ENCODE results near the gene DNM1. TPM values are rescaled to one million over a fixed set of nuclear protein-coding genes. Genes with fewer than 3 reads are reported as not detected.
A peak's percentile ranks its signal among the peaks of the same experiment; 100 is the strongest.

The DNM1 gene
- total RNA-seq, 2 donors from 2014 or later = 2.0 to 7.7 TPM

GRCh38 chr9:128250839-128251731 lies 47.9 kb downstream of the DNM1 start:
- H3K27me3 ChIP-seq (replicated peaks; ENCODE audit: insufficient read depth) = no peaks in the 10 kb centered on the region
- no peak overlapping the region for H3K27ac ChIP-seq
- TF ChIP-seq CTCF (IDR thresholded peaks at IDR 0.05) (no peak), POLR2AphosphoS5 (IDR thresholded peaks at IDR 0.05) (no peak), POLR2A (IDR thresholded peaks at IDR 0.05) (no peak)
- H3K36me3 ChIP-seq = no peaks in the 10 kb centered on the region
- no peaks in the 10 kb centered on the region for H3K4me1 ChIP-seq (replicated peaks)
- H3K9me3 ChIP-seq = no peaks in the 10 kb centered on the region
- intact Hi-C loops (cut with DNase I) = no loop called here
- WGBS = 33% methylated on average over 37 of the region's 43 CpGs
- H3K4me3 ChIP-seq = peak overlapping the region; percentile 28 to 32
- DNase-seq (ENCODE audit: low spot score) = no peak

GRCh38 chr9:128251732-128252100 lies 48.5 kb downstream of the DNM1 start:
- whole genome bisulfite sequencing = 86% methylated on average over 3 of the region's 3 CpGs
- intact Hi-C loops (cut with DNase I) = no loop called here
- no peaks in the 10 kb centered on the region for H3K36me3 ChIP-seq

GRCh38 chr9:128252317-128253139 lies 49.3 kb downstream of the DNM1 start:
- DNase-seq (ENCODE audit: low spot score) = no peak
- WGBS = 93% methylated on average over 25 of the region's 25 CpGs
- TF ChIP-seq POLR2A (IDR thresholded peaks at IDR 0.05) (no peak), CTCF (IDR thresholded peaks at IDR 0.05) (no peak), POLR2AphosphoS5 (IDR thresholded peaks at IDR 0.05) (no peak)
- Histone ChIP-seq H3K27ac (no peak overlapping the region), H3K27me3 (replicated peaks; ENCODE audit: insufficient read depth) (no peaks in the 10 kb centered on the region), H3K4me1 (replicated peaks) (no peaks in the 10 kb centered on the region), H3K9me3 (no peaks in the 10 kb centered on the region), H3K36me3 (peaks cover under 1 to 7% of the 10 kb centered on the region in 2 donors), H3K4me3 (no peak overlapping the region)
- intact Hi-C loops (cut with DNase I) = no loop called here

More at GRCh38 chr9:128251732-128252100, 48.5 kb downstream of the DNM1 start:
- Histone ChIP-seq H3K27ac (no peak overlapping the region), H3K4me3 (no peak overlapping the region), H3K27me3 (replicated peaks; ENCODE audit: insufficient read depth) (no peaks in the 10 kb centered on the region), H3K4me1 (replicated peaks) (no peaks in the 10 kb centered on the region), H3K9me3 (no peaks in the 10 kb centered on the region)
- no peak for DNase-seq (ENCODE audit: low spot score)
- TF ChIP-seq POLR2AphosphoS5 (IDR thresholded peaks at IDR 0.05) (no peak), POLR2A (IDR thresholded peaks at IDR 0.05) (no peak), CTCF (IDR thresholded peaks at IDR 0.05) (no peak)

GRCh38 chr9:128253140-128253990 lies 50.2 kb downstream of the DNM1 start:
- Histone ChIP-seq H3K27me3 (replicated peaks; ENCODE audit: insufficient read depth) (no peaks in the 10 kb centered on the region), H3K4me1 (replicated peaks) (no peaks in the 10 kb centered on the region), H3K4me3 (no peak overlapping the region), H3K9me3 (no peaks in the 10 kb centered on the region), H3K36me3 (peaks cover 8 to 15% of the 10 kb centered on the region in 2 donors), H3K27ac (no peak overlapping the region)
- DNase-seq (ENCODE audit: low spot score) = no peak
- intact Hi-C loops (cut with DNase I) = no loop called here
- TF ChIP-seq CTCF (IDR thresholded peaks at IDR 0.05) (no peak), POLR2AphosphoS5 (IDR thresholded peaks at IDR 0.05) (no peak), POLR2A (IDR thresholded peaks at IDR 0.05) (no peak)
- 88% methylated on average over 31 of the region's 31 CpGs for WGBS

Measured in prostate gland (tissue), 2 donors.